ENCODE measurements around the gene RLF.

RLF gene

DNA sequence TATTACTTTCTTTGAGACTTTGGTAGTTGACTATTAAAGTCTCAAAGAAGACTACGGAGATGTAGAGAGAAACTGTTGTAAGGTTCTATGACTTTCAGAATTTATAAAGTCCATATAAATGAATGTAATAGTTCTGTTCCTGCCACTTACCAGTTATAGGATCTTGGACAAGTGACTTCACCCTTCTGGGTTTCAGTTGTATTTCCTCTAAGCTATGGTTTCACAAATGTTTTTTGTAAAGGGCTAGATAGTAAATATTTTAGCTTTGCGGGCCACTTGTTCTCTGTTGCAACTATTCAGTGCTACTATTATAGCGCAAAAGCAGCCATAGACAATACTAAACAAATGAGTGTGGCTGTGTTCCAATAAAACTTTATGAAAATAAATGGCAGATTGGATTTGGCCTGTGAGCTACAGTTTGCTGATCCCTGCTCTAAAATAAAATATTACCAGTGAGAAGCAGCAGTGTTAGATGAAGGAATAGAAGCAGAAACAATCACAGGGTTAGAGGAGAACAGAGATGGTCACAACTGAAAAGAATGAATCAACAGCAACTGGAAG, 111.5 kb downstream of the RLF start:
- DNase-seq = no peak

DNA sequence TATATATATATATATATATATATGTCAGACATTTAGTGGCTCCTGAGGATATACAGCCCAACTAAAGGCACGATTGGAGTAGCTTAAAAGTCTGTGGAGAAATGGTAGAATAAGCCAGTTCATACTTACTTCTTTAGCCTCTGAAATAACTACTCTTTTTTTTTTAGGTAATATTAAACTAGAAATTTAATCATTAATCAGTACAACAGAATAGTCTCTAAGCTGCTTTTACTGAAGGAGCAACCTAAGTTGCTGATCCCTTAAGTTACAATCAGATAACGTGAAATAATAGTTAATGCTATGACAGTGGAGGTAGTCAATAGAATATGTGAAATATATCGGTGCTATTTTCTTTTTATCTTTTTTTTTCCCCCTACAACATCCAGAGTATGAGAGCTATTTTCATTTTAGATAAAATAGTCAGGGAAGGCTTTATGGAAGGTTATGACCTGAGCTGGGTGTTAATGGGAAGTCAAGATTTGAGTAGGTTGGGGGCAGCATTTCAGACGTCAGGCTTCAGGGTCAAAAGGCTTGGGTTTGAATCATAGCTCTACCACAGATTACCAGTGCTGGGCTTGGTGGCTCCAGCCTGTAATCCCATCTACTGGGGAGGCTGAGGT, 112.5 kb downstream of the RLF start:
- no peak for DNase-seq

- no peak for DNase-seq
Observed at GRCh38 chr1:40274331-40274730, 113.1 kb downstream of the RLF start.

- DNase-seq = no peak
Observed at GRCh38 chr1:40276122-40276521, 114.9 kb downstream of the RLF start.

- DNase-seq = no peak
Observed at GRCh38 chr1:40281853-40282252, 120.7 kb downstream of the RLF start.
